ENCODE measurements around the gene TYW3. TPM values are rescaled to one million over a fixed set of nuclear protein-coding genes. Genes with fewer than 3 reads are reported as not detected.

Gene TYW3
- total RNA-seq, 1 donor from 2014 or later, result 18.5 TPM

DNA sequence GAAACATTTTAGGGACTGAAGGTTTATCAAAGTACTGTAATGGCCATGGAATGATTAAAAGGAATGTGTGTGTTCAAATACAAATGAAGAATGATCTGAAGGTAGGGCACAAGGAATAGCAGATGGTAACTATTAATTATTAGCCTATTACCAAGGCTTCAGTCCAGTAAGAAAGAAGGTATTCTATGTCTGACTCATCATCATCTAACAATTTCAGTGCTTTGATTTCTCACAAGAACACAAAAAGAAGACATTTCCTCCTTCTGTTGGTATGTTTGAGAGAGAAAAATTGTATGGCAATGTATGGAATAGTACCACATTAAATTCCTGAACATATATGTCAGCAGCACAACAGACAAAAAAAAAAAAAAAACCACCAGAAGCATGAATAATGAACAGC lies 57.5 kb downstream of the TYW3 start:
- DNase-seq (ENCODE audit: low read depth), result no peak

DNA sequence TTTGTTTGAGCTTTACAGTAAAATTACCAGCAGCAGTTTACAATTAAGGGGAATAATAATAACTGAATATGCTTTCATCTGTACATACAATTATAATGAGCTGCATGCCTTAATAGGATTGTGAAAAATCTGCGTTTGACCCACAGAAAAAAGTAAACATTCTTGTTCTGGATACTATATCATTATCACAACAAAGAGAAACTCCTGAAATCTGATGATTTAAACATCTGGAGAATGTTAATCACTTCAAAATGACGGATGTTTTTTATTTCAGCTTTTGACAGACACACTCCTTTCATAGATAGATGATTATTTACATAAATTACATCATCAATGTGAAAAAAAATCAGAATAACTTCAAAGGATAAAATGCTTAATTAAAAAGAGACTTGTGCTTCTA lies 58.5 kb downstream of the TYW3 start:
- DNase-seq (ENCODE audit: low read depth), result no peak

DNA sequence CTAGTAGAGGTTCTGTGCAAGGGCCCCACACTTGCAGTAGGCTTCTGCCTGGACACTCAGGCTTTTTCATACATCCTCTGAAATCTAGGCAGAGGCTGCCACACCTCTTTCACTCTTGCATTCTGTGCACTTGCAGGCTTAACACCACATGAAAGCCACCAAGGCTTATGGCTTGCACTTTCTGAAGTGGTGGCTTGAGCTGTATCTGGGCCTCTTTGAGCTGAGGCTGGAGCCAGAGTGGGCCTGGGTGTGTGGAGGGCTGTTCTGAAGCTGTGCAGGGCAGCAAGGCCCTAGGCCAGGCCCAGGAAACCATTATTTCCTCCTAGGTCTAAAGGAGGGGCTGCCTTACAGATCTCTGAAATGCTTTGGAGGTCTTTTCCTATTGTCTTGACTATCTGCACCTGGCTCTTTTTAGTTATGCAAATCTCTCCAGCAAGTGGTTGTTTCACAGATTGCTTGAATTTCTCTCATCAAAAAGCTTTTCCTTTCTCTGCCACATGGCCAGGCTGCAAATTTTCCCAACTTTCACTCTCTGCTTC lies 66.2 kb downstream of the TYW3 start:
- no peak for DNase-seq (ENCODE audit: low read depth)

DNA sequence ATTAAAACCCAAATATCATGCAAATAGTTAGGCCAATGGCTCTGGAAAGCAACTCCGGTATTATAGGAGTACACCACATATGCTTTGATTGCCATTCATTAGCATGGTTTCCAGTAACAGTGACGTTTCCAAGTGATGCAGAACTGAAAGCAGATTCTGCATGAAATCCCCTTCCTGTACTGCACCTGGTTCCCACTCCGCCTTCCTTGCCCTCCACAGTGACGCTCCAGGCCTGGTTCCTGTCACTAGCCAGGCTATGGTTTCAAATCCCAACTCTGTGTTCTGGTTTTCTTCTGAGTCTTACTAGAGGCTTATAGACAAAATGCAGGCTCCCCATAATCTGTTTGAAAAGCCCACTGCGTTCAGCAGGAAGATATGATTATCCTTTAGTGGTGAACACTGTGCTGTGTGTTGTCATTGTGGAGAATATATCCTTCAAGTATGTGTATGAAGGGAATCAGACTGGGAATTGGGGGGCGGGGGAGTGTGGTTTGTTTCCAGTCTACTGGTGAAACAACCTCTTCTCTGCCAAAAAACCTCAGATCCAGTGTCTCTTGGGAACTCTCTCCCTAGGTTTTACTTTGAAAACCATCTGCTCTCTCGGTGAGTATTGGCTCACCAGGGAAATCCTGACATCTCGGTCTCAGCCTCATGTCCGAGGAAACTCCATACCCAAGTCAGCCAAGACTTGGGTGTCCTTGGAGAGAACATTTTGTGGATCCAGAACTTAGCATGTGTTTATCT lies 78.7 kb downstream of the TYW3 start:
- no peak for DNase-seq (ENCODE audit: low read depth)

DNA sequence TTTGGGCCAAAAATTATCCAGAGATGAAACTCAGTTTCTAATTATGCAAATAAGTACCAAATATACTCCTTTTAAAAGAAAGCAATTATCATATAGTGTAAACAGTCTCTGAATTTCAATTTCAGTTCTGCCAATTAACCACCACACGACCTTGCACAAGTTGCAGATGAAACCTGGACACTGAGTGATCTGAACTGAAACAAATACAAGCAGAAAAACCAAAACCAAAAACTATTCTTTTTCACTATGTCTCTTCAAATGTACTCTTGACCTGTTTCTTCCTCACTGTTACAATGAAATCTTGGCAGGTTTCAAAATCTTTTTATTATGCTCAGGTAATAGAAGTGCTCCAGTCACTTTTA lies 79.2 kb downstream of the TYW3 start:
- DNase-seq (ENCODE audit: low read depth), result no peak

Other genes starting within 250 kb of the TYW3 start
- 0.10 and 0.11 TPM in 2 replicates for gene LRRC53, start 220.5 kb upstream of the TYW3 start, total RNA-seq
- gene ERICH3, start 59.4 kb upstream of the TYW3 start, total RNA-seq, result not detected in 2 replicates
- gene CRYZ, start 102 bp upstream of the TYW3 start, total RNA-seq, result 44.3 and 46.0 TPM in 2 replicates